Adipocyte (in vitro differentiated cells): Measurements from ENCODE around the gene DND1.
A peak's percentile ranks its signal among the peaks of the same experiment; 100 is the strongest.
"Not testable (repeated sequence)": the region's sequence is repeated elsewhere in the genome, so short reads cannot be mapped to it uniquely, and the experiment has no call there.

ENCODE experiments used
- DNase-seq: peaks from one replicate; pipeline ENCODE4 v3.0.0-alpha.2; 2015; ENCODE audit warnings: low read depth
- H3K27me3 ChIP-seq: replicated peaks from 2 replicates; pipeline ENCODE4 v1.7.0; 2013; ENCODE audit warnings: mild to moderate bottlenecking, low read length, moderate library complexity; ENCODE audit not compliant: control insufficient read depth, insufficient read depth
- H3K36me3 ChIP-seq: 2 replicates; pipeline ENCODE4 v1.7.0; 2013; ENCODE audit warnings: low read length, mild to moderate bottlenecking, moderate library complexity; ENCODE audit not compliant: control insufficient read depth, insufficient read depth, severe bottlenecking
- H3K4me1 ChIP-seq: 2 replicates; pipeline ENCODE4 v1.7.0; 2013; ENCODE audit warnings: mild to moderate bottlenecking, low read length, moderate library complexity; ENCODE audit not compliant: control insufficient read depth, insufficient read depth
- H3K4me3 ChIP-seq: 2 replicates; pipeline ENCODE4 v1.7.0; 2013; ENCODE audit warnings: mild to moderate bottlenecking, low read length, moderate library complexity
- H3K9ac ChIP-seq: 2 replicates; pipeline ENCODE4 v1.7.0; 2013; ENCODE audit warnings: mild to moderate bottlenecking, low read length, moderate library complexity
- H3K9me3 ChIP-seq: 2 replicates; pipeline ENCODE4 v1.7.0; 2013; ENCODE audit warnings: mild to moderate bottlenecking, low read length, moderate library complexity; ENCODE audit not compliant: control insufficient read depth

The DND1 gene

GRCh38 chr5:140671035-140671434, 2.3 kb downstream of the DND1 start:
- not testable (repeated sequence) for H3K4me3 ChIP-seq, H3K9ac ChIP-seq, H3K27me3 ChIP-seq, DNase-seq, H3K4me1 ChIP-seq, H3K9me3 ChIP-seq
- H3K36me3 ChIP-seq: peaks cover 67% of the 10 kb centered on the region

- H3K9ac ChIP-seq: peak within 1 kb of the TSS; percentile 93
- H3K36me3 ChIP-seq: peaks cover 60% of the 10 kb centered on the region
- peak within 1 kb of the TSS; percentile 92 for H3K4me3 ChIP-seq
- peaks cover 10% of the 10 kb centered on the region for H3K4me1 ChIP-seq
- peak; percentile 98 for DNase-seq
- H3K9me3 ChIP-seq: no peaks in the 10 kb centered on the region
- H3K27me3 ChIP-seq: no peaks in the 10 kb centered on the region
Observed at GRCh38 chr5:140664359-140665119, 8.8 kb downstream of the DND1 start, which contains the start of gene WDR55. WDR55 (plus strand) TSS chr5:140664904; CDS start chr5:140664913, 9 bp downstream.

- peak overlapping the region; percentile 92 for H3K4me3 ChIP-seq
- H3K36me3 ChIP-seq: peaks cover 60% of the 10 kb centered on the region
- DNase-seq: no peak
- peak overlapping the region; percentile 93 for H3K9ac ChIP-seq
- H3K4me1 ChIP-seq: peaks cover 10% of the 10 kb centered on the region
- no peaks in the 10 kb centered on the region for H3K9me3 ChIP-seq
- H3K27me3 ChIP-seq: no peaks in the 10 kb centered on the region
Observed at GRCh38 chr5:140664030-140664358, 9.4 kb downstream of the DND1 start.

GRCh38 chr5:140660371-140660770, 13.0 kb downstream of the DND1 start:
- H3K9ac ChIP-seq, H3K4me3 ChIP-seq, DNase-seq, H3K4me1 ChIP-seq, H3K9me3 ChIP-seq, H3K27me3 ChIP-seq: not testable (repeated sequence)
- peaks cover 72% of the 10 kb centered on the region for H3K36me3 ChIP-seq

- H3K36me3 ChIP-seq: peaks cover 87% of the 10 kb centered on the region
- no peak for DNase-seq
- H3K27me3 ChIP-seq: no peaks in the 10 kb centered on the region
- H3K9ac ChIP-seq: no peak overlapping the region
- H3K9me3 ChIP-seq: no peaks in the 10 kb centered on the region
- no peak overlapping the region for H3K4me3 ChIP-seq
- no peaks in the 10 kb centered on the region for H3K4me1 ChIP-seq
Observed at GRCh38 chr5:140658870-140659269, 14.5 kb downstream of the DND1 start.

- H3K4me1 ChIP-seq: peaks cover 24% of the 10 kb centered on the region
- peaks cover 52% of the 10 kb centered on the region for H3K36me3 ChIP-seq
- no peak for DNase-seq
- no peaks in the 10 kb centered on the region for H3K9me3 ChIP-seq
- H3K4me3 ChIP-seq: peak overlapping the region; percentile 89
- no peaks in the 10 kb centered on the region for H3K27me3 ChIP-seq
- H3K9ac ChIP-seq: peak overlapping the region; percentile 92
Observed at GRCh38 chr5:140647042-140647419, 26.3 kb downstream of the DND1 start.

GRCh38 chr5:140642718-140643117, 30.7 kb downstream of the DND1 start:
- no peaks in the 10 kb centered on the region for H3K9me3 ChIP-seq
- peaks cover 24% of the 10 kb centered on the region for H3K36me3 ChIP-seq
- H3K27me3 ChIP-seq: no peaks in the 10 kb centered on the region
- peaks cover 34% of the 10 kb centered on the region for H3K4me1 ChIP-seq
- peak; percentile 14 for DNase-seq
- no peak overlapping the region for H3K9ac ChIP-seq
- H3K4me3 ChIP-seq: no peak overlapping the region

GRCh38 chr5:140641716-140642115, 31.7 kb downstream of the DND1 start:
- Histone ChIP-seq H3K4me3 (no peak overlapping the region), H3K27me3 (no peaks in the 10 kb centered on the region), H3K9me3 (no peaks in the 10 kb centered on the region), H3K36me3 (peaks cover 24% of the 10 kb centered on the region), H3K9ac (no peak overlapping the region), H3K4me1 (peaks cover 31% of the 10 kb centered on the region)
- no peak for DNase-seq

GRCh38 chr5:140639148-140639981, 34.0 kb downstream of the DND1 start, which contains the start of gene TMCO6:
TMCO6 (plus strand) TSS chr5:140639451; CDS start chr5:140639528, 77 bp downstream.
- peak within 1 kb of the TSS; percentile 89 for H3K4me3 ChIP-seq
- H3K27me3 ChIP-seq: no peaks in the 10 kb centered on the region
- peaks cover 29% of the 10 kb centered on the region for H3K4me1 ChIP-seq
- H3K36me3 ChIP-seq: peaks cover 11% of the 10 kb centered on the region
- peak within 1 kb of the TSS; percentile 93 for H3K9ac ChIP-seq
- DNase-seq: peak; percentile 99
- no peaks in the 10 kb centered on the region for H3K9me3 ChIP-seq

GRCh38 chr5:140638898-140639147, 34.6 kb downstream of the DND1 start:
- peak overlapping the region; percentile 76 for H3K9ac ChIP-seq
- H3K9me3 ChIP-seq, H3K27me3 ChIP-seq, H3K36me3 ChIP-seq, DNase-seq: not testable (repeated sequence)
- H3K4me3 ChIP-seq: peak overlapping the region; percentile 73
- H3K4me1 ChIP-seq: peaks cover 29% of the 10 kb centered on the region

- Histone ChIP-seq H3K9ac (no peak overlapping the region), H3K4me1 (peaks cover 34% of the 10 kb centered on the region), H3K9me3 (no peaks in the 10 kb centered on the region), H3K36me3 (no peaks in the 10 kb centered on the region), H3K27me3 (no peaks in the 10 kb centered on the region), H3K4me3 (no peak overlapping the region)
- DNase-seq: no peak
Observed at GRCh38 chr5:140637371-140638100, 35.8 kb downstream of the DND1 start.
